Measurements from ENCODE around the gene KDM4F.

- TF ChIP-seq POLR2A (IDR thresholded peaks at IDR 0.05) (no peak), CTCF (IDR thresholded peaks at IDR 0.05) (no peak)
Measured at GRCh38 chr11:95014184-95014821, 34.9 kb upstream of the KDM4F start.
